Measurements from ENCODE around the gene FGD3. TPM values are rescaled to one million over a fixed set of nuclear protein-coding genes. Genes with fewer than 3 reads are reported as not detected.

FGD3 gene
- total RNA-seq, 4 donors from 2014 or later: 0.92 to 1.3 (median 0.97) TPM

DNA sequence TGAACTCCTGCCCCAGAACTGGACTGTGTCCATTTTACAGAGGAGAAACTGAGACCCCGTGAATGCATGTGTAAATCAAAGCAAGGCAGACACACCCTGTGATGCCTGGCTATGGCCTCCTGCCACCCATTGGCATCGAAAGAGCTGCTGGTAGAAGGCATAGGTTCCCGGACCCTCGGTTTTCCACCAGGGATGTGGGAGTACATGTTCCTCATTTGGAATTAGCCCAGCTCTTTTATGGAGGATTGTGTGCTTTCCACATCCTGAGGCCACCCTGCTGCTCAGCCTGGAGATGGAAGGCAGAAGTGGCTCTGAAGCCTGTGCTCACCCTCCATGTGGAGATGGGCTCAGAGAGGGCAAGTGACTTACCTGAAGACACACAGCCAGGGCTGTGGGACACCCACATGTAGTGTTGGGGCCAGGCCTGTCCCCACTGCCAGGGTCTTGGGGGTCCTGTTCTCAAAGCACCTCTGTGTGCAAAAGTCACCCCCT is 114.0 kb downstream of the FGD3 start:
- Histone ChIP-seq H3K27ac (no peak overlapping the region), H3K9me3 (no peaks in the 10 kb centered on the region), H3K36me3 (no peaks in the 10 kb centered on the region), H3K27me3 (peaks cover 5 to 11% (median 5%) of the 10 kb centered on the region in 3 donors), H3K4me3 (no peak overlapping the region), H3K4me1 (peaks cover 0 to 5% of the 10 kb centered on the region in 2 donors)
- in situ Hi-C loops (cut with MboI; ENCODE audit: low sequenced_read_pairs in 4 of 4): no loop called here
- no peak for DNase-seq
- intact Hi-C loops (cut with DNase I; ENCODE audit: low total_unique reads): no loop called here
- TF ChIP-seq POLR2A (IDR thresholded peaks at IDR 0.05): no peak
- TF ChIP-seq CTCF (IDR thresholded peaks at IDR 0.05 in 4 of 5, conservative IDR thresholded peaks at IDR 0.05 in 1 of 5): no peak
- no peak for ATAC-seq

DNA sequence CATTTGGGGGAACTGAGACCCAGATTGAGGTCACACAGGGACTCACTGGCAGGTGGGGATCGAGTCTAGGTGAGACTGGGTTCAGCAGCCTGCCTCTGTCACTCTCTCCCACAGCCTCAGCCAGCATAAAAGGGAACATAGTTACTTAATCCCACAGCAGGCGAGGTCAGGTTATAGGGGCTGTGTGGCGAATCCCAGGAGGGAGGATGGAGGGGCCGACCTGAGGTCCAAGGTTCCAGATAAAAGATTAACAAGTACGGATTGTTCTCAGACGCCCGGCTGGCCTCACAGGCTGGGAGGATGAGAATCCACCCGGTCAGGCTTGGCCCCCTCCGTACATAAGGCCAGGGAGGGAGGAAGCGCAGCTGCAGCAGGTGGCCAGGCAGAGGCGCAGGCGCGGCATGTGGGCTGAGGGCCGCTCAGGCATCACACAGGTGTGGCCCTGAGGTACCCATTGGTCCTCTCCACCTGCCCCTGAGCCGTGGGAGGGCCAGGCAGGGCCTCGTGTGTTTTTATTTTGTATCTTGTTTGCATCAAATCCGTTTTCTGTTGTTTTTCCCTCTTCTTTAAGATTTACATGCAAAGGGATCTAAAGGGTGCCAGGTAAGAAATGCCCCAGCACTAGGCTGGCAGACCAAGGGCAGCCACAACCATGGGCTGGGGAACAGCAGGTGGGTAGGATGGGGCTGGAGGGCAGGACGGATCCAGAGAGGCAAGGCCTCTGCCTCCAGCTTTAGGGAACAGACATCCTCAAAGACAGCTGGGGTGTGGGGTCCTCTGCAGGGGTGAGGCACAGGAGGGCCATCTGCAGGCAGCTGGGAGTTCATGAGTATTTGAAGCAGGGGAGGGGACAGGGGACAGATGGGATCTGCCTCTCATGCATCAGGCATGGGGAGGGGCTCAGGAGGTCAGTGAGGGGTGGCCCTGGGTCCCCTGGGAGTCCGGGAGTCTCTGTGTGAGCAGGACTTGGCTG is 114.8 kb downstream of the FGD3 start:
- Histone ChIP-seq H3K27me3 (peaks cover 5 to 11% (median 5%) of the 10 kb centered on the region in 3 donors), H3K4me1 (peaks cover 0 to 5% of the 10 kb centered on the region in 2 donors), H3K27ac (no peak overlapping the region), H3K9me3 (no peaks in the 10 kb centered on the region), H3K4me3 (no peak overlapping the region), H3K36me3 (no peaks in the 10 kb centered on the region)
- no peak for TF ChIP-seq CTCF (IDR thresholded peaks at IDR 0.05 in 4 of 5, conservative IDR thresholded peaks at IDR 0.05 in 1 of 5)
- no peak for TF ChIP-seq POLR2A (IDR thresholded peaks at IDR 0.05)
- intact Hi-C loops (cut with DNase I; ENCODE audit: low total_unique reads): no loop called here
- ATAC-seq (no peak), DNase-seq (no peak)
- in situ Hi-C loops (cut with MboI; ENCODE audit: low sequenced_read_pairs in 4 of 4): no loop called here

- TF ChIP-seq POLR2A (IDR thresholded peaks at IDR 0.05) (no peak), CTCF (IDR thresholded peaks at IDR 0.05 in 4 of 5, conservative IDR thresholded peaks at IDR 0.05 in 1 of 5) (no peak)
- DNase-seq (peak in 1 of 2 donors; percentile 29), ATAC-seq (no peak)
- Histone ChIP-seq H3K27me3 (peaks cover 4 to 6% (median 5%) of the 10 kb centered on the region in 3 donors), H3K9me3 (no peaks in the 10 kb centered on the region), H3K4me3 (no peak overlapping the region), H3K4me1 (peaks cover 0 to 5% of the 10 kb centered on the region in 2 donors), H3K27ac (no peak overlapping the region), H3K36me3 (no peaks in the 10 kb centered on the region)
- intact Hi-C loops (cut with DNase I; ENCODE audit: low total_unique reads): no loop called here
- in situ Hi-C loops (cut with MboI; ENCODE audit: low sequenced_read_pairs in 4 of 4): no loop called here
Measured at GRCh38 chr9:93064392-93065134, 117.2 kb downstream of the FGD3 start.

DNA sequence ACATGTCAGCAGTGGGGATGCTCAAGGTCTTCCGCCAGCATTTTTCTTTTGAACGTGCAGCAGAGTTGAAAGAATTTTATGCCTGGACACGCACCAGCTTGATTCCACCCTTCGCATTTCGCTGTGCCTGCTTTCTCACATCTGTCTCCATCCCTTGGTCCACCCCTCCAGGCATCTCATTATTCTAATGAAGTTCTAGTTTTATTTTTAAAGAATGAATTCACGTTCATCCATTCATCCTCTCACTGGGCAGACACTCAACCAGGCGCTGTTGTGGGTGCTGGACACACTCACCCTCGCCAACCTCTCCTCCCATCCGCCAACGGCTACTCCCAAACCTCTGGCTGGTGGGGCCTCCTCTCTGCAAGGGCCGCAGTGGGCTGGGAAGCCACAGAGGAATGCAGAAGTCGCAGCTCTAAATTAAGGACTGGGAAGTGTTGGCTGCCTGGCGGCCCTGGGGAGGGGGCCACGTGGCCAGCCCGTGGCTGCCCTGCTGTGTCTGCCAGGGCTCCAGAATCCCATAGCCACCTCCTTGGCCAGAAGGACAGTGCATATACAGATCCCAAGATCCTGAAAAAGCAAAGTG is 117.9 kb downstream of the FGD3 start:
- in situ Hi-C loops (cut with MboI; ENCODE audit: low sequenced_read_pairs in 4 of 4): no loop called here
- H3K27me3 ChIP-seq: no peaks in the 10 kb centered on the region
- intact Hi-C loops (cut with DNase I; ENCODE audit: low total_unique reads): no loop called here
- no peaks in the 10 kb centered on the region for H3K9me3 ChIP-seq
- no peaks in the 10 kb centered on the region for H3K36me3 ChIP-seq
- no peak for TF ChIP-seq POLR2A (IDR thresholded peaks at IDR 0.05)
- TF ChIP-seq CTCF (IDR thresholded peaks at IDR 0.05 in 4 of 5, conservative IDR thresholded peaks at IDR 0.05 in 1 of 5): no peak
- H3K4me3 ChIP-seq: no peak overlapping the region
- ATAC-seq (no peak), DNase-seq (no peak)
- H3K4me1 ChIP-seq: no peaks in the 10 kb centered on the region
- no peak overlapping the region for H3K27ac ChIP-seq
